Breast epithelium (tissue), 3 donors: Measurements from ENCODE around the gene SNX20.

Experiments used
- CTCF ChIP-seq, 3 donors: fragments of 450-650 bp; IDR thresholded peaks; one replicate each; pipeline ENCODE4 v1.5.1; 2016 to 2017; ENCODE audit warnings: antibody characterized with exemption in 3 of 3, mild to moderate bottlenecking in 3 of 3, moderate library complexity in 3 of 3
- POLR2A ChIP-seq: fragments of 450-650 bp; IDR thresholded peaks from one replicate; pipeline ENCODE4 v1.6.1; 2016; ENCODE audit warnings: antibody characterized with exemption, mild to moderate bottlenecking, moderate library complexity

GRCh38 chr16:50694206-50694605 lies 13.1 kb upstream of the SNX20 start:
- TF ChIP-seq CTCF (IDR thresholded peaks at IDR 0.05) (no peak), POLR2A (no peak)
